Mononuclear cell (primary cell): ENCODE measurements around the gene KCNQ1. TPM values are rescaled to one million over a fixed set of nuclear protein-coding genes. Genes with fewer than 3 reads are reported as not detected.

Experiments used
- H3K27me3 ChIP-seq: 2 replicates; pipeline ENCODE4 v1.6.0; 2011; ENCODE audit warnings: low read length, control low read depth; ENCODE audit not compliant: insufficient read depth
- H3K4me1 ChIP-seq: 2 replicates; pipeline ENCODE4 v1.5.1; 2011; ENCODE audit warnings: mild to moderate bottlenecking, low read length, control low read depth; ENCODE audit not compliant: insufficient read depth
- H3K4me3 ChIP-seq: 2 replicates; pipeline ENCODE4 v1.5.1; 2011; ENCODE audit warnings: mild to moderate bottlenecking, low read length, moderate library complexity
- H3K9me3 ChIP-seq: 2 replicates; pipeline ENCODE4 v1.5.1; 2011; ENCODE audit warnings: low read depth, mild to moderate bottlenecking, control low read depth, low read length
- total RNA-seq: library from RNA; depleted of rRNA; stranded (reverse); fragments of >200 nt; gene quantifications from one replicate; pipeline ENCODE4 v1.2.3, GENCODE V29; 2012

The KCNQ1 gene
- total RNA-seq, 1 donor = 12.7 TPM

- H3K9me3 ChIP-seq = no peaks in the 10 kb centered on the region
- H3K27me3 ChIP-seq = no peaks in the 10 kb centered on the region
- peaks cover 24% of the 10 kb centered on the region for H3K4me1 ChIP-seq
- no peak overlapping the region for H3K4me3 ChIP-seq
These were observed 118.0 kb downstream of the KCNQ1 start for GRCh38 chr11:2562890-2563212.

GRCh38 chr11:2563213-2564007 lies 118.6 kb downstream of the KCNQ1 start:
- peaks cover 24% of the 10 kb centered on the region for H3K4me1 ChIP-seq
- no peaks in the 10 kb centered on the region for H3K27me3 ChIP-seq
- H3K4me3 ChIP-seq = no peak overlapping the region
- H3K9me3 ChIP-seq = no peaks in the 10 kb centered on the region

- Histone ChIP-seq H3K9me3 (no peaks in the 10 kb centered on the region), H3K27me3 (no peaks in the 10 kb centered on the region), H3K4me3 (no peak overlapping the region), H3K4me1 (peaks cover 19% of the 10 kb centered on the region)
These were observed 119.3 kb downstream of the KCNQ1 start for GRCh38 chr11:2564008-2564530.

GRCh38 chr11:2564588-2565425 lies 120.0 kb downstream of the KCNQ1 start:
- H3K9me3 ChIP-seq = no peaks in the 10 kb centered on the region
- H3K4me1 ChIP-seq = peaks cover 17% of the 10 kb centered on the region
- H3K4me3 ChIP-seq = no peak overlapping the region
- no peaks in the 10 kb centered on the region for H3K27me3 ChIP-seq

- Histone ChIP-seq H3K4me3 (no peak overlapping the region), H3K9me3 (no peaks in the 10 kb centered on the region), H3K27me3 (no peaks in the 10 kb centered on the region), H3K4me1 (peaks cover 13% of the 10 kb centered on the region)
These were observed 120.8 kb downstream of the KCNQ1 start for GRCh38 chr11:2565447-2566222.

- Histone ChIP-seq H3K4me1 (peaks cover 8% of the 10 kb centered on the region), H3K9me3 (no peaks in the 10 kb centered on the region), H3K27me3 (no peaks in the 10 kb centered on the region), H3K4me3 (no peak overlapping the region)
These were observed 121.6 kb downstream of the KCNQ1 start for GRCh38 chr11:2566223-2567025.

- Histone ChIP-seq H3K4me1 (peaks cover 6% of the 10 kb centered on the region), H3K27me3 (no peaks in the 10 kb centered on the region), H3K4me3 (no peak overlapping the region), H3K9me3 (no peaks in the 10 kb centered on the region)
These were observed 122.3 kb downstream of the KCNQ1 start for GRCh38 chr11:2567026-2567671.

GRCh38 chr11:2569321-2569721 lies 124.5 kb downstream of the KCNQ1 start:
- H3K9me3 ChIP-seq = no peaks in the 10 kb centered on the region
- H3K4me1 ChIP-seq = peaks cover 6% of the 10 kb centered on the region
- H3K27me3 ChIP-seq = no peaks in the 10 kb centered on the region
- H3K4me3 ChIP-seq = no peak overlapping the region

- H3K27me3 ChIP-seq = no peaks in the 10 kb centered on the region
- H3K9me3 ChIP-seq = no peaks in the 10 kb centered on the region
- peaks cover 6% of the 10 kb centered on the region for H3K4me1 ChIP-seq
- H3K4me3 ChIP-seq = no peak overlapping the region
These were observed 125.0 kb downstream of the KCNQ1 start for GRCh38 chr11:2569731-2570210.

- Histone ChIP-seq H3K4me1 (peaks cover 6% of the 10 kb centered on the region), H3K27me3 (no peaks in the 10 kb centered on the region), H3K9me3 (no peaks in the 10 kb centered on the region), H3K4me3 (no peak overlapping the region)
These were observed 125.5 kb downstream of the KCNQ1 start for GRCh38 chr11:2570211-2570811.

- Histone ChIP-seq H3K4me1 (peaks cover 6% of the 10 kb centered on the region), H3K27me3 (no peaks in the 10 kb centered on the region), H3K4me3 (no peak overlapping the region), H3K9me3 (no peaks in the 10 kb centered on the region)
These were observed 126.2 kb downstream of the KCNQ1 start for GRCh38 chr11:2570841-2571597.

- H3K4me1 ChIP-seq = peaks cover 6% of the 10 kb centered on the region
- no peaks in the 10 kb centered on the region for H3K9me3 ChIP-seq
- H3K4me3 ChIP-seq = no peak overlapping the region
- H3K27me3 ChIP-seq = no peaks in the 10 kb centered on the region
These were observed 126.9 kb downstream of the KCNQ1 start for GRCh38 chr11:2571598-2572281.
